GM23338 (cell line): ENCODE data around the gene NCKAP5. TPM values are rescaled to one million over a fixed set of nuclear protein-coding genes. Genes with fewer than 3 reads are reported as not detected.

Experiments used
- ATAC-seq: fragments of 200-7000 bp; cut with Tn5 transposase; 3 replicates; pipeline ENCODE4 v1.9.1; 2020
- DNase-seq: peaks from one replicate; pipeline ENCODE4 v3.0.0-alpha.2; 2015; ENCODE audit warnings: low spot score
- H2AFZ ChIP-seq: fragments of 200-600 bp; sonication (generic); 2 replicates; pipeline ENCODE4 v1.8.0; 2016; ENCODE audit warnings: antibody characterized with exemption, mild to moderate bottlenecking, moderate library complexity
- H3F3A ChIP-seq: fragments of 200-600 bp; sonication (generic); replicated peaks from 2 replicates; pipeline ENCODE4 v1.8.0; 2017; ENCODE audit warnings: antibody characterized with exemption, mixed run types, low read depth
- H3K27ac ChIP-seq: fragments of 200-600 bp; sonication (generic); 2 replicates; pipeline ENCODE4 v1.6.1; 2016; ENCODE audit warnings: low read depth
- H3K27me3 ChIP-seq: fragments of 200-600 bp; sonication (generic); 2 replicates; pipeline ENCODE4 v1.8.0; 2016; ENCODE audit warnings: mild to moderate bottlenecking, mixed run types, moderate library complexity; ENCODE audit not compliant: insufficient read depth
- H3K36me3 ChIP-seq: fragments of 200-600 bp; sonication (generic); 2 replicates; pipeline ENCODE4 v1.8.0; 2016; ENCODE audit warnings: mild to moderate bottlenecking; ENCODE audit not compliant: insufficient read depth
- H3K4me1 ChIP-seq: fragments of 200-600 bp; sonication (generic); 2 replicates; pipeline ENCODE4 v1.8.0; 2016; ENCODE audit warnings: mild to moderate bottlenecking, moderate library complexity; ENCODE audit not compliant: insufficient read depth
- H3K4me2 ChIP-seq: fragments of 200-600 bp; sonication (generic); 2 replicates; pipeline ENCODE4 v1.7.1; 2017; ENCODE audit warnings: mixed run types
- H3K4me3 ChIP-seq: fragments of 200-600 bp; sonication (generic); 2 replicates; pipeline ENCODE4 v1.6.1; 2016; ENCODE audit warnings: mixed run types
- H3K79me2 ChIP-seq: fragments of 200-600 bp; sonication (generic); replicated peaks from 2 replicates; pipeline ENCODE4 v1.8.0; 2017; ENCODE audit warnings: mild to moderate bottlenecking; ENCODE audit not compliant: insufficient read depth
- H3K9me2 ChIP-seq: fragments of 200-600 bp; sonication (generic); 2 replicates; pipeline ENCODE4 v1.8.0; 2017; ENCODE audit not compliant: insufficient read depth
- H4K20me1 ChIP-seq: fragments of 200-600 bp; sonication (generic); replicated peaks from 2 replicates; pipeline ENCODE4 v1.8.0; 2017; ENCODE audit warnings: mild to moderate bottlenecking; ENCODE audit not compliant: insufficient read depth
- H3K27ac Mint-ChIP-seq: 2 replicates; pipeline ENCODE4 v1.8.0; 2020; ENCODE audit warnings: inconsistent platforms, mild to moderate bottlenecking, moderate library complexity, mixed read lengths
- H3K27me3 Mint-ChIP-seq: 3 replicates; pipeline ENCODE4 v1.8.0; 2022; ENCODE audit warnings: low read depth, mild to moderate bottlenecking, moderate library complexity, mixed read lengths, inconsistent platforms; ENCODE audit not compliant: insufficient read depth, poor library complexity
- H3K36me3 Mint-ChIP-seq: 3 replicates; pipeline ENCODE4 v1.8.0; 2021; ENCODE audit warnings: low read depth, mild to moderate bottlenecking, inconsistent platforms, moderate library complexity, mixed read lengths
- H3K4me1 Mint-ChIP-seq: 3 replicates; pipeline ENCODE4 v1.8.0; 2020; ENCODE audit warnings: mild to moderate bottlenecking, inconsistent platforms, mixed read lengths
- H3K4me3 Mint-ChIP-seq: 3 replicates; pipeline ENCODE4 v1.8.0; 2021; ENCODE audit warnings: moderate library complexity, mild to moderate bottlenecking, inconsistent platforms, mixed read lengths
- H3K9me3 Mint-ChIP-seq: 3 replicates; pipeline ENCODE4 v1.8.0; 2020; ENCODE audit warnings: moderate library complexity, mild to moderate bottlenecking, inconsistent platforms, mixed read lengths
- CREB1 ChIP-seq: fragments of 250-450 bp; sonication (Bioruptor Pico); IDR thresholded peaks from 2 replicates; pipeline ENCODE4 v1.5.0; 2020; ENCODE audit warnings: low read depth, mild to moderate bottlenecking, moderate library complexity
- CTCF ChIP-seq, 2 experiments: fragments of 200-600 bp in 1 of 2; sonication (generic) in 1 of 2; conservative IDR thresholded peaks; 2 replicates each; pipeline versions ENCODE4 v1.5.1 to v1.6.1; 2016 to 2017; ENCODE audit warnings: antibody characterized with exemption in 2 of 2, low read depth in 2 of 2, mild to moderate bottlenecking in 2 of 2, moderate library complexity in 1 of 2
- EZH2 ChIP-seq: fragments of 200-600 bp; sonication (generic); IDR thresholded peaks from one replicate; pipeline ENCODE4 v1.8.0; 2017; ENCODE audit warnings: antibody characterized with exemption, mild to moderate bottlenecking, low read depth; ENCODE audit not compliant: unreplicated experiment
- JUNB ChIP-seq: IDR thresholded peaks from one replicate; pipeline ENCODE4 v1.6.1; 2016; ENCODE audit warnings: antibody characterized with exemption; ENCODE audit not compliant: unreplicated experiment
- REST ChIP-seq: IDR thresholded peaks from one replicate; pipeline ENCODE4 v1.6.1; 2018; ENCODE audit warnings: antibody characterized with exemption; ENCODE audit not compliant: unreplicated experiment
- ZNF114 ChIP-seq: fragments of 250-450 bp; sonication (Bioruptor Pico); IDR thresholded peaks from 2 replicates; pipeline ENCODE4 v1.5.0; 2020; ENCODE audit warnings: mild to moderate bottlenecking, moderate library complexity
- polyA plus RNA-seq: library from polyadenylated mRNA; unstranded; fragments of >200 nt; fragmentation: Nextera tagmentation; extraction: Ambion mirVana; gene quantifications from 2 replicates; pipeline ENCODE4 v1.2.1, GENCODE V29; 2016
- total RNA-seq: library from RNA; depleted of rRNA; stranded (reverse); fragments of >200 nt; shearing (Covaris generic); gene quantifications from 2 replicates; pipeline ENCODE4 v1.2.3, GENCODE V29; 2014
- TF ChIP-seq, protein P1 (sequence below): fragments of 250-450 bp; sonication (Bioruptor Pico); IDR thresholded peaks from 2 replicates; pipeline ENCODE4 v1.5.0; 2020; ENCODE audit warnings: mild to moderate bottlenecking, moderate library complexity
- TF ChIP-seq, protein P2 (sequence below): IDR thresholded peaks from 2 replicates; pipeline ENCODE4 v1.6.1; 2016; ENCODE audit warnings: antibody characterized with exemption

NCKAP5 gene
- total and polyA plus RNA-seq, 2 experiments from 2014 or later, result 0.34 to 0.73 TPM

DNA sequence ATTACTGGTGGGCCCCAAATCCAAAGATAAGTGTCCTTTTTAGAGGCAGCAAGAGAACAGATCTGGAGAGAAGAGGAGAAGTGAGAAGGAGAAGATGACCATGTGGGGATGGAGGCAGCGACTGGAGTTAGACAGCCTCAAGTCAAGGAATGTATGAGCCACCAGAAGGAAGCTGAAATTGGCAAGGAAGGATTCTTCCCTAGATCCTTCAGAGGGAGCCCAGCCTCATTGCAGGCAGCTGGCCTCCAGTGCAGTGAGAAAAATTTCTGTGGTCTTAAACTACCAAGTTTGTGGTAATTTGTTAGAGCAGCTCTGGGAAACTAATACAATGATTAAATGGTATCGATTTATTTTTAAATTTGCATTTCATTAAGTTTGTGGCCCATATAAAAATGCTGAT is 167.9 kb downstream of the NCKAP5 start (continued):
- TF ChIP-seq, protein P1, sequence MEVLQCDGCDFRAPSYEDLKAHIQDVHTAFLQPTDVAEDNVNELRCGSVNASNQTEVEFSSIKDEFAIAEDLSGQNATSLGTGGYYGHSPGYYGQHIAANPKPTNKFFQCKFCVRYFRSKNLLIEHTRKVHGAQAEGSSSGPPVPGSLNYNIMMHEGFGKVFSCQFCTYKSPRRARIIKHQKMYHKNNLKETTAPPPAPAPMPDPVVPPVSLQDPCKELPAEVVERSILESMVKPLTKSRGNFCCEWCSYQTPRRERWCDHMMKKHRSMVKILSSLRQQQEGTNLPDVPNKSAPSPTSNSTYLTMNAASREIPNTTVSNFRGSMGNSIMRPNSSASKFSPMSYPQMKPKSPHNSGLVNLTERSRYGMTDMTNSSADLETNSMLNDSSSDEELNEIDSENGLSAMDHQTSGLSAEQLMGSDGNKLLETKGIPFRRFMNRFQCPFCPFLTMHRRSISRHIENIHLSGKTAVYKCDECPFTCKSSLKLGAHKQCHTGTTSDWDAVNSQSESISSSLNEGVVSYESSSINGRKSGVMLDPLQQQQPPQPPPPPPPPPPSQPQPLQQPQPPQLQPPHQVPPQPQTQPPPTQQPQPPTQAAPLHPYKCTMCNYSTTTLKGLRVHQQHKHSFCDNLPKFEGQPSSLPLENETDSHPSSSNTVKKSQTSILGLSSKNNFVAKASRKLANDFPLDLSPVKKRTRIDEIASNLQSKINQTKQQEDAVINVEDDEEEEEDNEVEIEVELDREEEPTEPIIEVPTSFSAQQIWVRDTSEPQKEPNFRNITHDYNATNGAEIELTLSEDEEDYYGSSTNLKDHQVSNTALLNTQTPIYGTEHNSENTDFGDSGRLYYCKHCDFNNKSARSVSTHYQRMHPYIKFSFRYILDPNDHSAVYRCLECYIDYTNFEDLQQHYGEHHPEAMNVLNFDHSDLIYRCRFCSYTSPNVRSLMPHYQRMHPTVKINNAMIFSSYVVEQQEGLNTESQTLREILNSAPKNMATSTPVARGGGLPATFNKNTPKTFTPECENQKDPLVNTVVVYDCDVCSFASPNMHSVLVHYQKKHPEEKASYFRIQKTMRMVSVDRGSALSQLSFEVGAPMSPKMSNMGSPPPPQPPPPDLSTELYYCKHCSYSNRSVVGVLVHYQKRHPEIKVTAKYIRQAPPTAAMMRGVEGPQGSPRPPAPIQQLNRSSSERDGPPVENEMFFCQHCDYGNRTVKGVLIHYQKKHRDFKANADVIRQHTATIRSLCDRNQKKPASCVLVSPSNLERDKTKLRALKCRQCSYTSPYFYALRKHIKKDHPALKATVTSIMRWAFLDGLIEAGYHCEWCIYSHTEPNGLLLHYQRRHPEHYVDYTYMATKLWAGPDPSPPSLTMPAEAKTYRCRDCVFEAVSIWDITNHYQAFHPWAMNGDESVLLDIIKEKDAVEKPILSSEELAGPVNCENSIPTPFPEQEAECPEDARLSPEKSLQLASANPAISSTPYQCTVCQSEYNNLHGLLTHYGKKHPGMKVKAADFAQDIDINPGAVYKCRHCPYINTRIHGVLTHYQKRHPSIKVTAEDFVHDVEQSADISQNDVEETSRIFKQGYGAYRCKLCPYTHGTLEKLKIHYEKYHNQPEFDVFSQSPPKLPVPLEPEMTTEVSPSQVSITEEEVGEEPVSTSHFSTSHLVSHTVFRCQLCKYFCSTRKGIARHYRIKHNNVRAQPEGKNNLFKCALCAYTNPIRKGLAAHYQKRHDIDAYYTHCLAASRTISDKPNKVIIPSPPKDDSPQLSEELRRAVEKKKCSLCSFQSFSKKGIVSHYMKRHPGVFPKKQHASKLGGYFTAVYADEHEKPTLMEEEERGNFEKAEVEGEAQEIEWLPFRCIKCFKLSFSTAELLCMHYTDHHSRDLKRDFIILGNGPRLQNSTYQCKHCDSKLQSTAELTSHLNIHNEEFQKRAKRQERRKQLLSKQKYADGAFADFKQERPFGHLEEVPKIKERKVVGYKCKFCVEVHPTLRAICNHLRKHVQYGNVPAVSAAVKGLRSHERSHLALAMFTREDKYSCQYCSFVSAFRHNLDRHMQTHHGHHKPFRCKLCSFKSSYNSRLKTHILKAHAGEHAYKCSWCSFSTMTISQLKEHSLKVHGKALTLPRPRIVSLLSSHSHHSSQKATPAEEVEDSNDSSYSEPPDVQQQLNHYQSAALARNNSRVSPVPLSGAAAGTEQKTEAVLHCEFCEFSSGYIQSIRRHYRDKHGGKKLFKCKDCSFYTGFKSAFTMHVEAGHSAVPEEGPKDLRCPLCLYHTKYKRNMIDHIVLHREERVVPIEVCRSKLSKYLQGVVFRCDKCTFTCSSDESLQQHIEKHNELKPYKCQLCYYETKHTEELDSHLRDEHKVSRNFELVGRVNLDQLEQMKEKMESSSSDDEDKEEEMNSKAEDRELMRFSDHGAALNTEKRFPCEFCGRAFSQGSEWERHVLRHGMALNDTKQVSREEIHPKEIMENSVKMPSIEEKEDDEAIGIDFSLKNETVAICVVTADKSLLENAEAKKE (CRISPR knock-in tag), result no peak

- Mint-ChIP-seq H3K27ac (no peak overlapping the region), H3K4me3 (no peak overlapping the region), H3K4me1 (no peaks in the 10 kb centered on the region; the same call in 2 of the 3 replicates), H3K27me3 (peaks cover 5% of the 10 kb centered on the region), H3K9me3 (peaks cover 22% of the 10 kb centered on the region), H3K36me3 (peaks cover 17% of the 10 kb centered on the region)
- Histone ChIP-seq H3K36me3 (no peaks in the 10 kb centered on the region), H3K79me2 (no peaks in the 10 kb centered on the region), H2AFZ (no peak overlapping the region), H3K4me2 (no peak overlapping the region), H3K4me1 (no peaks in the 10 kb centered on the region), H3K27me3 (no peaks in the 10 kb centered on the region), H3K27ac (no peak overlapping the region), H4K20me1 (no peaks in the 10 kb centered on the region), H3K9me2 (peaks cover 27% of the 10 kb centered on the region; the same call in 1 of the 2 replicates), H3K4me3 (no peak overlapping the region), H3F3A (no peaks in the 10 kb centered on the region)
- no peak for ATAC-seq
- DNase-seq, result no peak
- TF ChIP-seq CTCF (conservative IDR thresholded peaks at IDR 0.05; ENCODE audit: low read depth in 2 of 2) (no peak), CREB1 (CRISPR knock-in tag) (no peak), ZNF114 (CRISPR knock-in tag) (no peak), JUNB (no peak), REST (no peak), EZH2 (no peak)
- TF ChIP-seq, protein P2, sequence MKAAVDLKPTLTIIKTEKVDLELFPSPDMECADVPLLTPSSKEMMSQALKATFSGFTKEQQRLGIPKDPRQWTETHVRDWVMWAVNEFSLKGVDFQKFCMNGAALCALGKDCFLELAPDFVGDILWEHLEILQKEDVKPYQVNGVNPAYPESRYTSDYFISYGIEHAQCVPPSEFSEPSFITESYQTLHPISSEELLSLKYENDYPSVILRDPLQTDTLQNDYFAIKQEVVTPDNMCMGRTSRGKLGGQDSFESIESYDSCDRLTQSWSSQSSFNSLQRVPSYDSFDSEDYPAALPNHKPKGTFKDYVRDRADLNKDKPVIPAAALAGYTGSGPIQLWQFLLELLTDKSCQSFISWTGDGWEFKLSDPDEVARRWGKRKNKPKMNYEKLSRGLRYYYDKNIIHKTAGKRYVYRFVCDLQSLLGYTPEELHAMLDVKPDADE, result no peak
Measured at GRCh38 chr2:133393895-133394294, 174.4 kb downstream of the NCKAP5 start.
